Astrocyte (in vitro differentiated cells and primary cell): Measurements from ENCODE around the gene FEM1A. TPM values are rescaled to one million over a fixed set of nuclear protein-coding genes. Genes with fewer than 3 reads are reported as not detected.

ENCODE experiments used
- DNase-seq: peaks from one replicate; pipeline ENCODE4 v3.0.0-alpha.2; 2010; ENCODE audit warnings: low read depth
- FAIRE-seq: peaks from 2 replicates; lab custom pipeline; 2011; peaks lifted over from hg19 to GRCh38; lab: Jason Lieb, UNC
- H2AFZ ChIP-seq: 2 replicates; pipeline ENCODE4 v1.6.0; 2012; ENCODE audit warnings: low read depth, low read length, inconsistent platforms
- H3K27ac ChIP-seq: 2 replicates; pipeline ENCODE4 v1.5.1; 2011; ENCODE audit warnings: low read depth, low read length, inconsistent platforms
- H3K27me3 ChIP-seq: 2 replicates; pipeline ENCODE4 v1.6.0; 2011; ENCODE audit warnings: low read length, inconsistent platforms; ENCODE audit not compliant: insufficient read depth
- H3K36me3 ChIP-seq: 2 replicates; pipeline ENCODE4 v1.5.1; 2011; ENCODE audit warnings: low read length, inconsistent platforms; ENCODE audit not compliant: insufficient read depth
- H3K4me1 ChIP-seq: 2 replicates; pipeline ENCODE4 v1.5.1; 2011; ENCODE audit warnings: low read length, inconsistent platforms; ENCODE audit not compliant: insufficient read depth
- H3K4me2 ChIP-seq: 2 replicates; pipeline ENCODE4 v1.6.0; 2012; ENCODE audit warnings: low read length, inconsistent platforms
- H3K4me3 ChIP-seq: 2 replicates; pipeline ENCODE4 v1.5.1; 2011; ENCODE audit warnings: low read depth, mild to moderate bottlenecking, low read length, inconsistent platforms; ENCODE audit not compliant: insufficient read depth
- H3K79me2 ChIP-seq: 2 replicates; pipeline ENCODE4 v1.6.0; 2012; ENCODE audit warnings: mild to moderate bottlenecking, low read length, inconsistent platforms; ENCODE audit not compliant: insufficient read depth
- H3K9ac ChIP-seq: 2 replicates; pipeline ENCODE4 v1.6.0; 2012; ENCODE audit warnings: mild to moderate bottlenecking, low read length, inconsistent platforms
- H3K9me3 ChIP-seq: 2 replicates; pipeline ENCODE4 v1.5.1; 2012; ENCODE audit warnings: low read depth, mild to moderate bottlenecking, low read length, inconsistent platforms; ENCODE audit not compliant: insufficient read depth
- H4K20me1 ChIP-seq: 2 replicates; pipeline ENCODE4 v1.6.0; 2012; ENCODE audit warnings: low read length, inconsistent platforms; ENCODE audit not compliant: insufficient read depth
- H3K27ac Mint-ChIP-seq: one replicate; pipeline ENCODE4 v1.8.0; 2021; ENCODE audit warnings: mild to moderate bottlenecking, mixed read lengths; ENCODE audit not compliant: unreplicated experiment
- H3K27me3 Mint-ChIP-seq: one replicate; pipeline ENCODE4 v1.8.0; 2021; ENCODE audit warnings: low read depth, mixed read lengths; ENCODE audit not compliant: unreplicated experiment
- H3K36me3 Mint-ChIP-seq: one replicate; pipeline ENCODE4 v1.8.0; 2021; ENCODE audit warnings: low read depth, mixed read lengths; ENCODE audit not compliant: unreplicated experiment
- H3K4me1 Mint-ChIP-seq: one replicate; pipeline ENCODE4 v1.8.0; 2021; ENCODE audit warnings: low read depth, mixed read lengths; ENCODE audit not compliant: unreplicated experiment
- H3K4me3 Mint-ChIP-seq: one replicate; pipeline ENCODE4 v1.8.0; 2021; ENCODE audit warnings: mild to moderate bottlenecking, moderate library complexity, mixed read lengths; ENCODE audit not compliant: unreplicated experiment
- H3K9me3 Mint-ChIP-seq: one replicate; pipeline ENCODE4 v1.8.0; 2021; ENCODE audit warnings: mild to moderate bottlenecking, mixed read lengths; ENCODE audit not compliant: unreplicated experiment
- CTCF ChIP-seq: IDR thresholded peaks from 2 replicates; pipeline ENCODE4 v1.5.1; 2011; ENCODE audit warnings: low read depth, mild to moderate bottlenecking, inconsistent platforms, low read length, moderate library complexity; ENCODE audit not compliant: insufficient read depth
- EZH2 ChIP-seq: IDR thresholded peaks from 2 replicates; pipeline ENCODE4 v1.6.1; 2012; ENCODE audit warnings: mild to moderate bottlenecking, low read length, inconsistent platforms; ENCODE audit not compliant: insufficient read depth
- total RNA-seq: library from RNA; stranded (reverse); gene quantifications from 2 replicates; pipeline ENCODE4 v1.2.1, GENCODE V29; 2021

FEM1A gene
- total RNA-seq, 1 donor from 2014 or later = 12.0 TPM

- TF ChIP-seq CTCF = no peak
- TF ChIP-seq EZH2 = no peak
- no peak for DNase-seq
Measured at GRCh38 chr19:4748185-4748584, 43.3 kb upstream of the FEM1A start.

GRCh38 chr19:4748589-4748988 is 42.9 kb upstream of the FEM1A start:
- H3K4me1 ChIP-seq = peaks cover 4% of the 10 kb centered on the region
- Mint-ChIP-seq H3K27ac (no peak overlapping the region), H3K4me1 (peaks cover 6% of the 10 kb centered on the region)

More at GRCh38 chr19:4748185-4748584, 43.3 kb upstream of the FEM1A start:
- Mint-ChIP-seq H3K36me3 (no peaks in the 10 kb centered on the region), H3K4me1 (peaks cover 9% of the 10 kb centered on the region), H3K27me3 (peaks cover 20% of the 10 kb centered on the region), H3K9me3 (no peaks in the 10 kb centered on the region), H3K27ac (no peak overlapping the region), H3K4me3 (no peak overlapping the region)
- peaks cover 4% of the 10 kb centered on the region for H3K4me1 ChIP-seq
- H4K20me1 ChIP-seq = no peaks in the 10 kb centered on the region
- no peak overlapping the region for H3K27ac ChIP-seq
- no peaks in the 10 kb centered on the region for H3K79me2 ChIP-seq
- no peaks in the 10 kb centered on the region for H3K9me3 ChIP-seq
- H3K36me3 ChIP-seq = no peaks in the 10 kb centered on the region
- H3K9ac ChIP-seq = no peak overlapping the region
- H2AFZ ChIP-seq = no peak overlapping the region
- no peak for FAIRE-seq
- peaks cover 14% of the 10 kb centered on the region for H3K27me3 ChIP-seq
- H3K4me2 ChIP-seq = no peak overlapping the region
- H3K4me3 ChIP-seq = no peak overlapping the region

More at GRCh38 chr19:4748589-4748988, 42.9 kb upstream of the FEM1A start:
- no peak overlapping the region for H3K4me3 Mint-ChIP-seq
- Histone ChIP-seq H4K20me1 (no peaks in the 10 kb centered on the region), H3K4me3 (no peak overlapping the region), H3K9ac (no peak overlapping the region), H3K27ac (no peak overlapping the region), H3K9me3 (no peaks in the 10 kb centered on the region), H3K4me2 (no peak overlapping the region), H3K79me2 (no peaks in the 10 kb centered on the region), H2AFZ (no peak overlapping the region), H3K36me3 (no peaks in the 10 kb centered on the region), H3K27me3 (peaks cover 14% of the 10 kb centered on the region)
- H3K27me3 Mint-ChIP-seq = peaks cover 20% of the 10 kb centered on the region
- H3K9me3 Mint-ChIP-seq = no peaks in the 10 kb centered on the region
- FAIRE-seq (no peak), DNase-seq (no peak)
- no peaks in the 10 kb centered on the region for H3K36me3 Mint-ChIP-seq
- TF ChIP-seq CTCF (no peak), EZH2 (no peak)
